Fibroblast of lung (primary cell): Measurements from ENCODE around the gene BAZ2B. TPM values are rescaled to one million over a fixed set of nuclear protein-coding genes. Genes with fewer than 3 reads are reported as not detected.
"Not testable (repeated sequence)": the region's sequence is repeated elsewhere in the genome, so short reads cannot be mapped to it uniquely, and the experiment has no call there.

Experiments
- DNase-seq, 2 donors: peaks; one replicate each; pipeline versions ENCODE4 v3.0.0 to v3.0.0-alpha.2; 2010; ENCODE audit warnings: low read depth in 2 of 2
- H2AFZ ChIP-seq: 2 replicates; pipeline ENCODE4 v1.5.1; 2012; ENCODE audit warnings: low read length, control low read depth, inconsistent platforms
- H3K27ac ChIP-seq: 2 replicates; pipeline ENCODE4 v1.5.1; 2011; ENCODE audit warnings: low read length, control low read depth; ENCODE audit not compliant: insufficient read depth
- H3K27me3 ChIP-seq: 2 replicates; pipeline ENCODE4 v1.5.1; 2011; ENCODE audit warnings: mild to moderate bottlenecking, low read length; ENCODE audit not compliant: control insufficient read depth, insufficient read depth
- H3K36me3 ChIP-seq: 2 replicates; pipeline ENCODE4 v1.5.1; 2011; ENCODE audit warnings: low read length; ENCODE audit not compliant: control insufficient read depth, insufficient read depth
- H3K4me1 ChIP-seq: 2 replicates; pipeline ENCODE4 v1.5.1; 2011; ENCODE audit warnings: low read length; ENCODE audit not compliant: control insufficient read depth, insufficient read depth; ENCODE audit errors: extremely low read depth
- H3K4me2 ChIP-seq: 2 replicates; pipeline ENCODE4 v1.5.1; 2011; ENCODE audit warnings: low read length, control low read depth; ENCODE audit not compliant: insufficient read depth; ENCODE audit errors: extremely low read depth
- H3K4me3 ChIP-seq, 4 experiments: fragments of 200-600 bp in 1 of 4; sonication (generic) in 1 of 4; replicated peaks in 1 of 4; 2 replicates each; pipeline ENCODE4 v1.5.1; 2011 to 2016; ENCODE audit warnings: low read length in 4 of 4, low read depth in 3 of 4, mild to moderate bottlenecking in 3 of 4, control low read depth in 2 of 4, inconsistent platforms in 1 of 4, mixed read lengths in 1 of 4; ENCODE audit not compliant: insufficient read depth in 1 of 4; ENCODE audit errors: control extremely low read depth in 1 of 4
- H3K79me2 ChIP-seq: 2 replicates; pipeline ENCODE4 v1.5.1; 2012; ENCODE audit warnings: mild to moderate bottlenecking, low read length, inconsistent platforms; ENCODE audit not compliant: control insufficient read depth, insufficient read depth
- H3K9ac ChIP-seq: 2 replicates; pipeline ENCODE4 v1.5.1; 2011; ENCODE audit warnings: mild to moderate bottlenecking, low read length, control low read depth; ENCODE audit not compliant: insufficient read depth
- H3K9me3 ChIP-seq: 2 replicates; pipeline ENCODE4 v1.5.1; 2012; ENCODE audit warnings: low read depth, low read length; ENCODE audit not compliant: control insufficient read depth, insufficient read depth
- H4K20me1 ChIP-seq: 2 replicates; pipeline ENCODE4 v1.5.1; 2011; ENCODE audit warnings: low read length; ENCODE audit not compliant: control insufficient read depth, insufficient read depth; ENCODE audit errors: extremely low read depth
- EZH2 ChIP-seq: IDR thresholded peaks from 2 replicates; pipeline ENCODE4 v1.5.1; 2012; ENCODE audit warnings: low read length, control low read depth, mild to moderate bottlenecking; ENCODE audit errors: missing control alignments
- polyA plus RNA-seq, 2 donors: library from polyadenylated mRNA; depleted of rRNA in 1 of 2; stranded (reverse) in 1 of 2; unstranded in 1 of 2; fragments of >200 nt; gene quantifications; 2 replicates each; pipeline ENCODE4 v1.2.1, GENCODE V29; 2011 to 2012; ENCODE audit warnings: missing spikeins in 1 of 2
- total RNA-seq: library from RNA; depleted of rRNA; stranded (reverse); fragments of >200 nt; gene quantifications from 2 replicates; pipeline ENCODE4 v1.2.1, GENCODE V29; 2014
- TF ChIP-seq, protein P1 (sequence below), 2 donors: IDR thresholded peaks in 1 of 2; conservative IDR thresholded peaks in 1 of 2; 1 replicate in 1 of 2; 2 replicates in 1 of 2; pipeline ENCODE4 v1.5.1; 2011 to 2012; ENCODE audit warnings: low read length in 2 of 2, control low read depth in 1 of 2, inconsistent platforms in 1 of 2, low read depth in 1 of 2, mild to moderate bottlenecking in 1 of 2

Gene BAZ2B
- total and polyA plus RNA-seq, 2 donors (not counting 1 experiment from before 2014, with no cell fraction given), result 28.0 to 61.8 TPM

- Histone ChIP-seq H3K4me2 (no peak overlapping the region), H3K4me1 (no peaks in the 10 kb centered on the region), H3K4me3 (no peak overlapping the region), H3K9me3 (no peaks in the 10 kb centered on the region), H2AFZ (no peak overlapping the region), H3K36me3 (no peaks in the 10 kb centered on the region), H3K79me2 (no peaks in the 10 kb centered on the region), H4K20me1 (no peaks in the 10 kb centered on the region), H3K27ac (no peak overlapping the region), H3K27me3 (no peaks in the 10 kb centered on the region), H3K9ac (no peak overlapping the region)
- TF ChIP-seq, protein P1, sequence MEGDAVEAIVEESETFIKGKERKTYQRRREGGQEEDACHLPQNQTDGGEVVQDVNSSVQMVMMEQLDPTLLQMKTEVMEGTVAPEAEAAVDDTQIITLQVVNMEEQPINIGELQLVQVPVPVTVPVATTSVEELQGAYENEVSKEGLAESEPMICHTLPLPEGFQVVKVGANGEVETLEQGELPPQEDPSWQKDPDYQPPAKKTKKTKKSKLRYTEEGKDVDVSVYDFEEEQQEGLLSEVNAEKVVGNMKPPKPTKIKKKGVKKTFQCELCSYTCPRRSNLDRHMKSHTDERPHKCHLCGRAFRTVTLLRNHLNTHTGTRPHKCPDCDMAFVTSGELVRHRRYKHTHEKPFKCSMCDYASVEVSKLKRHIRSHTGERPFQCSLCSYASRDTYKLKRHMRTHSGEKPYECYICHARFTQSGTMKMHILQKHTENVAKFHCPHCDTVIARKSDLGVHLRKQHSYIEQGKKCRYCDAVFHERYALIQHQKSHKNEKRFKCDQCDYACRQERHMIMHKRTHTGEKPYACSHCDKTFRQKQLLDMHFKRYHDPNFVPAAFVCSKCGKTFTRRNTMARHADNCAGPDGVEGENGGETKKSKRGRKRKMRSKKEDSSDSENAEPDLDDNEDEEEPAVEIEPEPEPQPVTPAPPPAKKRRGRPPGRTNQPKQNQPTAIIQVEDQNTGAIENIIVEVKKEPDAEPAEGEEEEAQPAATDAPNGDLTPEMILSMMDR (conservative IDR thresholded peaks at IDR 0.05 in 1 of 2, IDR thresholded peaks at IDR 0.05 in 1 of 2; ENCODE audit: low read depth in 1 of 2, low read length in 2 of 2), result no peak
- no peak for TF ChIP-seq EZH2
- DNase-seq, result no peak
Observed at GRCh38 chr2:159542101-159542500, 74.2 kb downstream of the BAZ2B start.

DNA sequence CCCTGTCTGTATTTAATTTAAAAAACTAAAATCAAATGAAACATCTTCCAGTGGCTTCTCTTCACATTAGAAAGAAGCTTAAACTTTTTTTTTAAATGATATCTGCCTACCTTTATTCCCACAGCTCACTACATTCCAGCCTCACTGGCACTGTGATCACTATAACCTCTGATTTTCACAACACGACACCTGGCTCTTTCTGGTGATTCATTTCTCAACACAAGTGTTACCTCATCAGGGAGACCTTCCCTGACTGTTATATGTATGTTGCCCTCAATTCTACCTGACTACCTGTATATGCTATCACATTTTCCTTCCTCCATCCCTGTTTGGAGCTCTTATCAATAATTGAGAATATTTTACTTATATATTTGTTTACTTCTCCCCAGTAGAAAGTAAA is 76.6 kb downstream of the BAZ2B start:
- no peaks in the 10 kb centered on the region for H3K4me1 ChIP-seq
- no peak overlapping the region for H3K27ac ChIP-seq
- no peaks in the 10 kb centered on the region for H4K20me1 ChIP-seq
- TF ChIP-seq, protein P1 (conservative IDR thresholded peaks at IDR 0.05 in 1 of 2, IDR thresholded peaks at IDR 0.05 in 1 of 2; ENCODE audit: low read depth in 1 of 2, low read length in 2 of 2), result no peak
- no peak for TF ChIP-seq EZH2
- H2AFZ ChIP-seq, result no peak overlapping the region
- H3K9me3 ChIP-seq, result no peaks in the 10 kb centered on the region
- H3K4me3 ChIP-seq, result no peak overlapping the region
- H3K4me2 ChIP-seq, result no peak overlapping the region
- H3K9ac ChIP-seq, result no peak overlapping the region
- no peaks in the 10 kb centered on the region for H3K27me3 ChIP-seq
- H3K79me2 ChIP-seq, result no peaks in the 10 kb centered on the region
- DNase-seq, result no peak
- H3K36me3 ChIP-seq, result no peaks in the 10 kb centered on the region

DNA sequence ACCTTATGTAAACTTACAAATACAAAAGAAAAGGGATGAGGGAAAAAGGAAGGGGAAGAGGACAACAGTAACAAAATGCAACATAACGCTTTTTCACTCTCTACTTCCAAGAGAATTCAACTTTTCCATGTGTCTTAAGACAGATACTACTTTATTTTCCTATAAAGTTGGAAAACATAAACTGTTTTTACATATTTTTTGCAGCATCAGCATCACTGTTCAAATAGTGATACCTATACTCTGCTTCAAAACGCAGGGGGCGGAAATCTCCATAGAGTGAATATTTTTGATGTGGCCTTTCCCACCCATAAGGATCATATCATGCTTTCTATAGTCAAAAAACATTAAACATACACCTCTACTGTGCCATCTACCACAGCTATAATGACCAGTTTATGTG is 77.5 kb downstream of the BAZ2B start:
- no peaks in the 10 kb centered on the region for H3K36me3 ChIP-seq
- no peak overlapping the region for H3K4me3 ChIP-seq
- H3K4me2 ChIP-seq, result no peak overlapping the region
- no peak overlapping the region for H3K9ac ChIP-seq
- H3K27ac ChIP-seq, result no peak overlapping the region
- no peak for DNase-seq
- no peak for TF ChIP-seq EZH2
- TF ChIP-seq, protein P1 (conservative IDR thresholded peaks at IDR 0.05 in 1 of 2, IDR thresholded peaks at IDR 0.05 in 1 of 2; ENCODE audit: low read depth in 1 of 2, low read length in 2 of 2), result no peak
- H4K20me1 ChIP-seq, result no peaks in the 10 kb centered on the region
- H3K9me3 ChIP-seq, result no peaks in the 10 kb centered on the region
- H3K79me2 ChIP-seq, result no peaks in the 10 kb centered on the region
- no peak overlapping the region for H2AFZ ChIP-seq
- H3K27me3 ChIP-seq, result no peaks in the 10 kb centered on the region
- H3K4me1 ChIP-seq, result no peaks in the 10 kb centered on the region

- H2AFZ ChIP-seq, H3K27ac ChIP-seq: not testable (repeated sequence)
Observed at GRCh38 chr2:159535261-159535660, 81.1 kb downstream of the BAZ2B start.

More at GRCh38 chr2:159535261-159535660, 81.1 kb downstream of the BAZ2B start:
- not testable (repeated sequence) for H3K4me1 ChIP-seq, H3K4me3 ChIP-seq, DNase-seq, H3K9ac ChIP-seq, H3K27me3 ChIP-seq, H4K20me1 ChIP-seq, H3K36me3 ChIP-seq, H3K9me3 ChIP-seq, H3K4me2 ChIP-seq, H3K79me2 ChIP-seq
